PC-3 (cell line): ENCODE results near the gene MGAT3. TPM values are rescaled to one million over a fixed set of nuclear protein-coding genes. Genes with fewer than 3 reads are reported as not detected.

ENCODE experiments used
- ATAC-seq: fragments of 200-7000 bp; cut with Tn5 transposase; 2 replicates; pipeline ENCODE4 v1.9.1; 2020; ENCODE audit warnings: mild to moderate bottlenecking, moderate library complexity
- BruUV-seq: library from RNA; stranded (reverse); fragments of 400-500 nt; replicated peaks from 2 replicates; lab custom pipeline; 2021; lab: Mats Ljungman, UMichigan
- CTCF ChIA-PET: fragments of 300-600 bp; sonication (Branson Sonifier 250); formaldehyde crosslinking; loops from one replicate; lab custom pipeline; 2022; ENCODE audit warnings: antibody characterized with exemption; lab: Charles Lee
- POLR2A ChIA-PET: fragments of 300-600 bp; sonication (Branson Sonifier 250); formaldehyde crosslinking; loops from one replicate; lab custom pipeline; 2022; ENCODE audit warnings: antibody characterized with exemption; ENCODE audit not compliant: unreplicated experiment; lab: Charles Lee
- DNase-seq: peaks from one replicate; pipeline ENCODE4 v3.0.0-alpha.2; 2015
- H2AFZ ChIP-seq: fragments of 300-600 bp; sonication (generic); 2 replicates; pipeline ENCODE4 v1.6.0; 2016; ENCODE audit warnings: antibody characterized with exemption, low read length
- H3F3A ChIP-seq: fragments of 300-600 bp; sonication (generic); one replicate; pipeline ENCODE4 v1.6.0; 2017; ENCODE audit warnings: antibody characterized with exemption, low read length, control low read depth, mild to moderate bottlenecking; ENCODE audit not compliant: unreplicated experiment
- H3K27ac ChIP-seq: fragments of 300-600 bp; sonication (generic); 2 replicates; pipeline ENCODE4 v1.5.1; 2016; ENCODE audit warnings: mild to moderate bottlenecking, low read length
- H3K27me3 ChIP-seq: fragments of 300-600 bp; sonication (generic); 2 replicates; pipeline ENCODE4 v1.6.1; 2016; ENCODE audit warnings: low read length, mixed read lengths
- H3K36me3 ChIP-seq: fragments of 300-600 bp; sonication (generic); 2 replicates; pipeline ENCODE4 v1.6.1; 2016; ENCODE audit warnings: low read depth, mixed run types, low read length, mixed read lengths
- H3K4me1 ChIP-seq: fragments of 300-600 bp; sonication (generic); 2 replicates; pipeline ENCODE4 v1.5.1; 2016; ENCODE audit warnings: low read length; ENCODE audit not compliant: insufficient read depth
- H3K4me2 ChIP-seq: fragments of 300-600 bp; sonication (generic); 2 replicates; pipeline ENCODE4 v1.6.0; 2016; ENCODE audit warnings: low read length
- H3K4me3 ChIP-seq: fragments of 300-600 bp; sonication (generic); 2 replicates; pipeline ENCODE4 v1.5.1; 2016; ENCODE audit warnings: mild to moderate bottlenecking, low read length, mixed read lengths
- H3K79me2 ChIP-seq: fragments of 300-600 bp; sonication (generic); 2 replicates; pipeline ENCODE4 v1.6.1; 2017; ENCODE audit warnings: low read length, mixed read lengths
- H3K9ac ChIP-seq: fragments of 300-600 bp; sonication (generic); 2 replicates; pipeline ENCODE4 v1.6.0; 2016; ENCODE audit warnings: mild to moderate bottlenecking, low read length
- H3K9me2 ChIP-seq: fragments of 300-600 bp; sonication (generic); replicated peaks from 2 replicates; pipeline ENCODE4 v1.6.1; 2016; ENCODE audit warnings: mixed run types, low read length, mixed read lengths
- H3K9me3 ChIP-seq: fragments of 300-600 bp; sonication (generic); 2 replicates; pipeline ENCODE4 v1.6.1; 2016; ENCODE audit warnings: low read length, mixed read lengths
- H4K20me1 ChIP-seq: fragments of 300-600 bp; sonication (generic); 2 replicates; pipeline ENCODE4 v1.6.1; 2016; ENCODE audit warnings: low read length, mixed read lengths
- EZH2 ChIP-seq: fragments of 300-600 bp; sonication (generic); IDR thresholded peaks from one replicate; pipeline ENCODE4 v1.6.1; 2017; ENCODE audit warnings: antibody characterized with exemption, mild to moderate bottlenecking, low read length; ENCODE audit not compliant: unreplicated experiment
- EZH2phosphoT487 ChIP-seq: fragments of 300-600 bp; sonication (generic); IDR thresholded peaks from 2 replicates; pipeline ENCODE4 v1.6.1; 2018; ENCODE audit warnings: mild to moderate bottlenecking, antibody characterized with exemption, low read length, borderline replicate concordance
- intact Hi-C: fragments of 100-400 bp; cut with micrococcal nuclease; formaldehyde crosslinking; loops from 2 replicates; pipeline ENCODE4 v1.9.0; 2023
- total RNA-seq: library from RNA; depleted of rRNA; stranded (reverse); fragments of >200 nt; gene quantifications from 2 replicates; pipeline ENCODE4 v1.2.3, GENCODE V29; 2014
- TF ChIP-seq, protein P1 (sequence below): fragments of 300-600 bp; sonication (generic); conservative IDR thresholded peaks from 2 replicates; pipeline ENCODE4 v1.5.1; 2017; ENCODE audit warnings: antibody characterized with exemption, low read depth, mild to moderate bottlenecking, low read length

MGAT3 gene
- total RNA-seq, 1 experiment from 2014 or later = not detected

DNA sequence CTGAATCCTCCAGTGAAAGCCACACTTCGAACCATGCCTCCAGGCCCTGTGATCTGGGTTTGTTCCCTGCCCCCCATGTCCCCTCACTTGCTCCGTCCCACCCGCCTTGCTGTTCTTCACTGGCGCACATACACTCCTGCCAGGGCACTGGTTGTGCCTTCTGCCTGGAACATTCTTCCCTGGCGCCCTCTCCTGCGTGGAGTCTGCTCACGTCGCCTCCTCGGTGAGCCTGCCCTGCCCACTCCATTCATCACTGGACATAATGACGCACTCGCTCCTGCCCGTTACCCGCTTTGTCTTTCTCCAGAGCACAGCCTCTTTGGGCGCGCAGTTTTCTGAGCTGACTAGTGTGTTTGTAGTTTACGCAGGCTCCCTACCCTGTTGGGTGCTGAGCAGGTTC, 24.2 kb downstream of the MGAT3 start:
- Histone ChIP-seq H3K27ac (no peak overlapping the region), H3K9ac (no peak overlapping the region), H3K4me3 (no peak overlapping the region), H3K27me3 (no peaks in the 10 kb centered on the region), H3K36me3 (no peaks in the 10 kb centered on the region), H3K4me2 (no peak overlapping the region), H3K4me1 (no peaks in the 10 kb centered on the region), H3K79me2 (no peaks in the 10 kb centered on the region), H3F3A (no peaks in the 10 kb centered on the region), H3K9me2 (no peaks in the 10 kb centered on the region), H2AFZ (no peak overlapping the region), H4K20me1 (no peaks in the 10 kb centered on the region), H3K9me3 (no peaks in the 10 kb centered on the region)
- intact Hi-C loops = no loop called here
- DNase-seq (no peak), ATAC-seq (no peak)
- CTCF ChIA-PET = no interaction called here
- TF ChIP-seq EZH2phosphoT487 = no peak
- TF ChIP-seq EZH2 = no peak
- TF ChIP-seq, protein P1, sequence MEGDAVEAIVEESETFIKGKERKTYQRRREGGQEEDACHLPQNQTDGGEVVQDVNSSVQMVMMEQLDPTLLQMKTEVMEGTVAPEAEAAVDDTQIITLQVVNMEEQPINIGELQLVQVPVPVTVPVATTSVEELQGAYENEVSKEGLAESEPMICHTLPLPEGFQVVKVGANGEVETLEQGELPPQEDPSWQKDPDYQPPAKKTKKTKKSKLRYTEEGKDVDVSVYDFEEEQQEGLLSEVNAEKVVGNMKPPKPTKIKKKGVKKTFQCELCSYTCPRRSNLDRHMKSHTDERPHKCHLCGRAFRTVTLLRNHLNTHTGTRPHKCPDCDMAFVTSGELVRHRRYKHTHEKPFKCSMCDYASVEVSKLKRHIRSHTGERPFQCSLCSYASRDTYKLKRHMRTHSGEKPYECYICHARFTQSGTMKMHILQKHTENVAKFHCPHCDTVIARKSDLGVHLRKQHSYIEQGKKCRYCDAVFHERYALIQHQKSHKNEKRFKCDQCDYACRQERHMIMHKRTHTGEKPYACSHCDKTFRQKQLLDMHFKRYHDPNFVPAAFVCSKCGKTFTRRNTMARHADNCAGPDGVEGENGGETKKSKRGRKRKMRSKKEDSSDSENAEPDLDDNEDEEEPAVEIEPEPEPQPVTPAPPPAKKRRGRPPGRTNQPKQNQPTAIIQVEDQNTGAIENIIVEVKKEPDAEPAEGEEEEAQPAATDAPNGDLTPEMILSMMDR = no peak
- POLR2A ChIA-PET = no interaction called here
- no TSS peak for BruUV-seq

DNA sequence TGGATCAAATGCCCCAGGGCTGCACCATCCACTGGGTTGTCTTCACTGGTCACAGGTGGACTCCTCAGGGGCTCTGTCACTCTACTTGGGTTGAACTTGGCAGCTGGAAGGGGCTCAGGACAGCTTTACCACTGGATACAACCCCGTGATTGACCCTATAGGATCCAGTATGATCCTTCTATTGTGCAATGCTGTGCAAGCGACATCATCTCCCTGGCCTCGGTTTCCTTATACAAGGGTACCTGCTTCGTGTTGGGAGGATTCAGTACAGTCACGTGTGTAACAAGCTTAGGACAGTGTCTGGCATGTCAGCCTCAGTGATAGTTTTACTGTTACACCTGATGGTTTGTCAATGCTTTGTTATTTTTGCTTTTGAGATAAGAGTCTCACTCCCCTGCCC, 24.8 kb downstream of the MGAT3 start:
- Histone ChIP-seq H3K4me1 (no peaks in the 10 kb centered on the region), H3K9me3 (no peaks in the 10 kb centered on the region), H3K27ac (no peak overlapping the region), H3K36me3 (no peaks in the 10 kb centered on the region), H2AFZ (no peak overlapping the region), H3K4me2 (no peak overlapping the region), H4K20me1 (no peaks in the 10 kb centered on the region), H3K27me3 (no peaks in the 10 kb centered on the region), H3K4me3 (no peak overlapping the region), H3K79me2 (no peaks in the 10 kb centered on the region), H3K9ac (no peak overlapping the region), H3K9me2 (no peaks in the 10 kb centered on the region), H3F3A (no peaks in the 10 kb centered on the region)
- ChIA-PET CTCF (no interaction called here), POLR2A (no interaction called here)
- BruUV-seq = no TSS peak
- DNase-seq (no peak), ATAC-seq (no peak)
- intact Hi-C loops = no loop called here
- no peak for TF ChIP-seq EZH2
- no peak for TF ChIP-seq EZH2phosphoT487
- TF ChIP-seq, protein P1 = no peak

DNA sequence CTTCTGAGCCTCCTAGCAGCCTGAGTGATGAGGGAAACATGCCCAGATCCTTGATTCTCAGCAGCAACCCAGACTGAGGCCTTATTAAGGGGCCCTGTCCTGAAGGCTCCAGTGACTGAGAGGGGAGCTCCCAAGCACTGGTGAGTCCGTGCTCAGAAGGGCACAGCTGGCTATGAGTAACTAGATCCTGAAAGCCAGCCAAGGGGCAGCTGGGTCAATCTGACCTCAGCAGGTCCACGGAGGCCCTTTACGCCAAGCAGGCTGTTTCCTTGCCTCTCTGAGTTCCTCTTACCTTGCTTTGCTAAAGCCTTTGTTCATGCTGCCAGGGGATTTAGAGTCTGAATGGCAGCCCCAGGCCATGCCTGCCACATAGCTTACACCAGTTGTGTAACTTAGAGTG, 26.0 kb downstream of the MGAT3 start:
- H3K9me2 ChIP-seq = no peaks in the 10 kb centered on the region
- intact Hi-C loops = no loop called here
- ATAC-seq = no peak
- no peaks in the 10 kb centered on the region for H3K36me3 ChIP-seq
- H3F3A ChIP-seq = no peaks in the 10 kb centered on the region
- no peak overlapping the region for H3K4me2 ChIP-seq
- CTCF ChIA-PET = no interaction called here
- H3K27ac ChIP-seq = no peak overlapping the region
- H3K9me3 ChIP-seq = no peaks in the 10 kb centered on the region
- H4K20me1 ChIP-seq = no peaks in the 10 kb centered on the region
- no peaks in the 10 kb centered on the region for H3K4me1 ChIP-seq
- no peak for TF ChIP-seq EZH2
- no peak for TF ChIP-seq EZH2phosphoT487
- TF ChIP-seq, protein P1 = no peak
- no peak overlapping the region for H3K4me3 ChIP-seq
- no peaks in the 10 kb centered on the region for H3K79me2 ChIP-seq
- H3K27me3 ChIP-seq = no peaks in the 10 kb centered on the region
- BruUV-seq = no TSS peak
- POLR2A ChIA-PET = no interaction called here
- no peak overlapping the region for H3K9ac ChIP-seq
- DNase-seq = no peak
- H2AFZ ChIP-seq = no peak overlapping the region
